Measurements from ENCODE around the gene TRAFD1.
"Not testable (repeated sequence)": the region's sequence is repeated elsewhere in the genome, so short reads cannot be mapped to it uniquely, and the experiment has no call there.

TRAFD1 gene

DNA sequence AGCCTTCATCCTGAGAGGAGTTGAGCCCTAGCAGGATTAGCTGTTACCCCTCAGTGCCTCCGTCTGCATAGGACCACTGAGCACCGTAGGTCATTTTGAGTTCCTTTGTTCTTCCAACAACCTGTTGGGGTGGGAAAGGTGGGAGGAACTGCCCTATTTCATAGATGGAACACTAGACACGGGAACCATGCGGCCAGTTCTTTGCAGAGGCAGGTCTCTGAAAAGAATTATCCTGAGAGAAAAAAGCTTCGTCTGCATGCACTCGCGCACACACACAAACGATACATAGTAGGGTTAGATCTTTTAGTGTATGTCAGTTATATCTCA lies 28.5 kb downstream of the TRAFD1 start:
- TF ChIP-seq, protein P1, sequence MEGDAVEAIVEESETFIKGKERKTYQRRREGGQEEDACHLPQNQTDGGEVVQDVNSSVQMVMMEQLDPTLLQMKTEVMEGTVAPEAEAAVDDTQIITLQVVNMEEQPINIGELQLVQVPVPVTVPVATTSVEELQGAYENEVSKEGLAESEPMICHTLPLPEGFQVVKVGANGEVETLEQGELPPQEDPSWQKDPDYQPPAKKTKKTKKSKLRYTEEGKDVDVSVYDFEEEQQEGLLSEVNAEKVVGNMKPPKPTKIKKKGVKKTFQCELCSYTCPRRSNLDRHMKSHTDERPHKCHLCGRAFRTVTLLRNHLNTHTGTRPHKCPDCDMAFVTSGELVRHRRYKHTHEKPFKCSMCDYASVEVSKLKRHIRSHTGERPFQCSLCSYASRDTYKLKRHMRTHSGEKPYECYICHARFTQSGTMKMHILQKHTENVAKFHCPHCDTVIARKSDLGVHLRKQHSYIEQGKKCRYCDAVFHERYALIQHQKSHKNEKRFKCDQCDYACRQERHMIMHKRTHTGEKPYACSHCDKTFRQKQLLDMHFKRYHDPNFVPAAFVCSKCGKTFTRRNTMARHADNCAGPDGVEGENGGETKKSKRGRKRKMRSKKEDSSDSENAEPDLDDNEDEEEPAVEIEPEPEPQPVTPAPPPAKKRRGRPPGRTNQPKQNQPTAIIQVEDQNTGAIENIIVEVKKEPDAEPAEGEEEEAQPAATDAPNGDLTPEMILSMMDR (IDR thresholded peaks at IDR 0.05) = no peak
- no peak for TF ChIP-seq ZFX (IDR thresholded peaks at IDR 0.05; ENCODE audit: borderline replicate concordance)
- H3K27ac ChIP-seq = 0 out of 2 replicates have a peak overlapping the region, but pooled peaks have one; percentile 7

DNA sequence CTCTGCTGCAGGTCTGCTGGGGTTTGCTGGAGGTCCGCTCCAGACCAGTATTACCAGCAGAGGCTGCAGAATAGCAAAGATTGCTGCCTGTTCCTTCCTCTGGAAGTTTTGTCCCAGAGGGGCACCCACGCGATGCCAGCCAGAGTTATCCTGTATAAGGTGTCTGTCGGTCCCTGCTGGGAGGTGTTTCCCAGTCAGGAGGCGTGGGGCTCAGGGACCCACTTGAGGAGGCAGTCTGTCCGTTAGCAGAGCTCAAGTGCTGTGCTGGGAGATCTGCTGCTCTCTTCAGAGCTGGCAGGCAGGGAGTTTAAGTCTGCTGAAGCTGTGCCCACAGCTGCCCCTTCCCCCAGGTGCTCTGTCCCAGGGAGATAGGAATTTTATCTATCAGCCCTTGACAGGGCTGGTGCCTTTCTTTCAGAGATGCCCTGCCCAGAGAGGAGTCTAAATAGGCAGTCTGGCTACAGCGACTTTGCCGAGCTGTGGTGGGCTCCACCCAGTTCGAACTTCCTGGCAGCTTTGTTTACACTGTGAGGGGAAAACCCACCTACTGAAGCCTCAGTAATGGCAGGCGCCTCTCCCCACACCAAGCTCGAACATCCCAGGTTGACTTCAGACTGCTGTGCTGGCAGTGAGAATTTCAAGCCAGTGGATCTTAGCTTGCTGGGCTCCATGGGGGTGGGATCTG lies 33.2 kb downstream of the TRAFD1 start:
- H3K27ac ChIP-seq = not testable (repeated sequence)

DNA sequence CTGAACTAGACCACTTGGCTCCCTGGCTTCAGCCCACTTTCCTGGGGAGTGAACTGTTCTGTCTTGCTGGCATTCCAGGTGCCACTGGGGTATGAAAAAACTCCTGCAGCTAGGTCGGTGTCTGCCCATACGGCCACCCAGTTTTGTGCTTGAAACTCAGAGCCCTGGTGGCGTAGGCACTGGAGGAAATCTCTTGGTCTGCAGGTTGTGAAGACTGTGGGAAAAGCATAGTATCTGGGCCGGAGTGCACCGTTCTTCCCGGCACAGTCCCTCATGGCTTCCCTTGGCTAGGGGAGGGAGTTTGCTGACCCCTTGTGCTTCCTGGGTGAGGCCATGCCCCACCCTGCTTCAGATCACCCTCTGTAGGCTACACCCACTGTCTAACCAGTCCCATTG lies 33.8 kb downstream of the TRAFD1 start:
- no peak overlapping the region for H3K27ac ChIP-seq
- TF ChIP-seq, protein P1 (IDR thresholded peaks at IDR 0.05) = no peak
- no peak for TF ChIP-seq ZFX (IDR thresholded peaks at IDR 0.05; ENCODE audit: borderline replicate concordance)

DNA sequence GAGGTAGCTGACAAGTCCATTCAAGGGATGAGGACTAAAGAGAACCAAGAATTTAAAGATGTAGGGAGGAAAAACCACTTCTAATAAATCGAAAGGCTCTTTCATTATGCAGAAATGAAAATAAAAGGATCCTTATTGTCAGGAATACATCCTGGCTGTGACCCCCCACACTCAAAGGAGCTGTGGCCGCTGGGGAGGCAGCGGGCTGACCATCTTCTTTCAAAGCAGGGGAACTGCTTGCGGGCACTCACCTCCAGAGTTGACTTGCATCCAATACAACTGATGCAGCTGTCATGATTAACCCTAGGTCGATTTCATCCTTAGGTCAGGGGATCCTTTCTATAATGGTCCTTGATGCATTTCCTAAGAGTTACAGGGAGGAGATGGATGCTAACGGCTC lies 35.3 kb downstream of the TRAFD1 start:
- TF ChIP-seq, protein P1 (IDR thresholded peaks at IDR 0.05) = no peak
- no peak for TF ChIP-seq ZFX (IDR thresholded peaks at IDR 0.05; ENCODE audit: borderline replicate concordance)

DNA sequence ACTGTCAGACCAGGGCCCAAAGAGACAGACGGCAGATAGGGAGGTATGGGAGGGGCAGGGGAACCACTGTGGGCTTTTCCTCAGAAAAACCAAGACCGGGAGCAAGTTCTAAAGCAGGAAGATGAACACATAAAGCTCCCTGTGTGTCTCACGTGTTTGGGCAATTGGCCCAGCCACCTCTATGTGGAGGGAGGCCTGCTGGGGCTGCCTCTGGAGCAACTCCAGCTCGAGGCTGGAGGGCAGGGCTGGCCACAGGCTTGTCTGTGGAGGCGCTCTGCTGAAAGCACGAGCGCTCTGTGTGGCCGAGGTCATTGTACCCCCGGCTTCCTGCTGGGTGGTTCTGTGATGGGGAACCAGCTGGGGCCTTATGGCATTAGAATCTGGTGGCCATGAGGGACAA lies 36.4 kb downstream of the TRAFD1 start:
- TF ChIP-seq, protein P1 (IDR thresholded peaks at IDR 0.05) = no peak
- TF ChIP-seq ZFX (IDR thresholded peaks at IDR 0.05; ENCODE audit: borderline replicate concordance) = no peak
- no peak overlapping the region for H3K27ac ChIP-seq

More for the DNA sequence above, 35.3 kb downstream of the TRAFD1 start:
- no peak overlapping the region for H3K27ac ChIP-seq

DNA sequence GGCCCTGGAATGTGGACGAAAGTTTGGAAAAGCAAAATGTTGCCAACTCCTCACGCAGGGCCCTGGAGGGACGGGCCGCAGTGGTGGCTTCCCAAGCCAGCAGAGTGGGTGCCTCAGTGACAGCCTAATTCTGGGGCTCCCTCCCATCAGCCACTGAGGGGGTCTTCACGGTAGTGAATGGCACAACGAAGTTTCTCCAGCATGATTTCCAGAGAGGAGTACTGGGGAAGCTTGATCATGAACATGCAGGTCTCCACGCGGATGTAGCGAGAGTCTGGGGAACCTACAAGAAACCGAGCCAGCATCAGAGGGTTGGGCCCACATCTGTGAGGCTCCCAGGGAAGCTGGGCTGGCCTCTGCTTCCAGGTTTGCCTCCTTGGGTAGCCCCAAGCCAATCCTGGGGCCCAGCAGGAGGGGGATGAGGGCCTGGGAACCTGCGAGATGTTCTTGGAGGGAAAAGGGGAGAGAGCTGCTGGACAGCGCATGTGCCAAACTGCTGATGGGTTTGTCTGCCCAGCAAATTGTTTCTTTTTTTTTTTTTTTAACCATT lies 37.0 kb downstream of the TRAFD1 start:
- TF ChIP-seq ZFX (IDR thresholded peaks at IDR 0.05; ENCODE audit: borderline replicate concordance) = no peak
- TF ChIP-seq, protein P1 (IDR thresholded peaks at IDR 0.05) = no peak
- no peak overlapping the region for H3K27ac ChIP-seq

DNA sequence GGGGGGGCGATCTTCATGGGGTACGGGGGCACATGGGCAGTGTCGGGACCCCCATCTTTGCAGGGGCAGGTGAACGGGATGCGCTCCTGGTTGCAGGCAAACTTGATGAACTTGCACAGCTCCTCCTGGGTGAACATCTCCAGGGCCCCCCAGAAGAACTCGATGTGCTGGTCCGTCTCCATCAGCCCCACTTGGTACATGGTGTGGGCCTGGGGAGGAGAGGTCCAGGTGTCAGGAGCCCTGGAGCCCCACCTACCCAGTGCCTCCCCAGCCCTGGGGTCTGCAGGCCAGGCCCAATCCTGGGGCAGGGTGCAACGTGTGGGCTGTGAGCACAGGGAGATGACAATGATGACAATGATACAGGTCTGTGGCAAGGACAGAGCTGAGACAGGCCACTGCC lies 37.7 kb downstream of the TRAFD1 start:
- no peak overlapping the region for H3K27ac ChIP-seq
- no peak for TF ChIP-seq ZFX (IDR thresholded peaks at IDR 0.05; ENCODE audit: borderline replicate concordance)
- TF ChIP-seq, protein P1 (IDR thresholded peaks at IDR 0.05) = no peak
